HEK293 (cell line): Measurements from ENCODE around the gene FAM171A1.

ENCODE experiments used
- KLF8 ChIP-seq: fragments of 450-650 bp; formaldehyde crosslinking; IDR thresholded peaks from 2 replicates; pipeline ENCODE4 v1.5.1; 2016; ENCODE audit warnings: missing biosample characterization, missing genetic modification characterization
- ZBTB21 ChIP-seq: fragments of 450-650 bp; formaldehyde crosslinking; IDR thresholded peaks from 2 replicates; pipeline ENCODE4 v1.5.1; 2017; ENCODE audit warnings: missing biosample characterization, missing genetic modification characterization
- ZNF280D ChIP-seq: fragments of 450-650 bp; formaldehyde crosslinking; IDR thresholded peaks from 2 replicates; pipeline ENCODE4 v1.5.1; 2016; ENCODE audit warnings: missing biosample characterization, missing genetic modification characterization
- ZNF571 ChIP-seq: fragments of 450-650 bp; formaldehyde crosslinking; IDR thresholded peaks from 2 replicates; pipeline ENCODE4 v1.5.0; 2017; ENCODE audit warnings: missing biosample characterization, missing genetic modification characterization
- ZNF585B ChIP-seq: fragments of 450-650 bp; formaldehyde crosslinking; IDR thresholded peaks from 2 replicates; pipeline ENCODE4 v1.5.1; 2016; ENCODE audit warnings: missing biosample characterization, missing genetic modification characterization
- ZNF639 ChIP-seq: fragments of 450-650 bp; formaldehyde crosslinking; IDR thresholded peaks from 2 replicates; pipeline ENCODE4 v1.5.1; 2016; ENCODE audit warnings: missing biosample characterization, missing genetic modification characterization
- TF ChIP-seq, protein P1 (sequence below): fragments of 450-650 bp; formaldehyde crosslinking; IDR thresholded peaks from 2 replicates; pipeline ENCODE4 v1.5.1; 2016; ENCODE audit warnings: missing biosample characterization, missing genetic modification characterization

- TF ChIP-seq ZNF280D (tag by site-specific recombination): no peak
- TF ChIP-seq ZNF571 (tag by site-specific recombination): no peak
- TF ChIP-seq, protein P1, sequence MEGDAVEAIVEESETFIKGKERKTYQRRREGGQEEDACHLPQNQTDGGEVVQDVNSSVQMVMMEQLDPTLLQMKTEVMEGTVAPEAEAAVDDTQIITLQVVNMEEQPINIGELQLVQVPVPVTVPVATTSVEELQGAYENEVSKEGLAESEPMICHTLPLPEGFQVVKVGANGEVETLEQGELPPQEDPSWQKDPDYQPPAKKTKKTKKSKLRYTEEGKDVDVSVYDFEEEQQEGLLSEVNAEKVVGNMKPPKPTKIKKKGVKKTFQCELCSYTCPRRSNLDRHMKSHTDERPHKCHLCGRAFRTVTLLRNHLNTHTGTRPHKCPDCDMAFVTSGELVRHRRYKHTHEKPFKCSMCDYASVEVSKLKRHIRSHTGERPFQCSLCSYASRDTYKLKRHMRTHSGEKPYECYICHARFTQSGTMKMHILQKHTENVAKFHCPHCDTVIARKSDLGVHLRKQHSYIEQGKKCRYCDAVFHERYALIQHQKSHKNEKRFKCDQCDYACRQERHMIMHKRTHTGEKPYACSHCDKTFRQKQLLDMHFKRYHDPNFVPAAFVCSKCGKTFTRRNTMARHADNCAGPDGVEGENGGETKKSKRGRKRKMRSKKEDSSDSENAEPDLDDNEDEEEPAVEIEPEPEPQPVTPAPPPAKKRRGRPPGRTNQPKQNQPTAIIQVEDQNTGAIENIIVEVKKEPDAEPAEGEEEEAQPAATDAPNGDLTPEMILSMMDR (tag by site-specific recombination): no peak
- TF ChIP-seq ZNF585B (tag by site-specific recombination): no peak
- no peak for TF ChIP-seq ZBTB21 (tag by site-specific recombination)
- no peak for TF ChIP-seq KLF8
- no peak for TF ChIP-seq ZNF639
Measured at GRCh38 chr10:15220445-15220844, 150.6 kb downstream of the FAM171A1 start.
